ENCODE data around the gene TNIP2. TPM values are rescaled to one million over a fixed set of nuclear protein-coding genes. Genes with fewer than 3 reads are reported as not detected.
"Not testable (repeated sequence)": the region's sequence is repeated elsewhere in the genome, so short reads cannot be mapped to it uniquely, and the experiment has no call there.

The TNIP2 gene
- total RNA-seq, 8 experiments from 2014 or later: 10.5 to 42.8 (median 19.1) TPM

GRCh38 chr4:2771264-2771663 is 15.1 kb upstream of the TNIP2 start:
- H3K4me3 ChIP-seq: no peak overlapping the region
- peak in 3 of 8 experiments; percentile 95 to 99 (median 99) for ATAC-seq (replicated peaks in 6 of 8)
- in situ Hi-C loops (cut with MboI; ENCODE audit: low pct_unique_long_range_greater_than_20kb in 2 of 9, low sequenced_read_pairs in 9 of 9, unreplicated experiment in 9 of 9): loop anchor here in 1 of 9 experiments (25.0 kb wide), 1 partner anchor 166 kb away; no protein-coding TSS in a partner anchor
- 0 to 80% (median 72%) methylated on average over 1 to 3 of the region's 3 CpGs; no CpG with 5 or more reads in 7 of the 10 experiments for WGBS, 10 experiments
- no peaks in the 10 kb centered on the region for H3K4me1 ChIP-seq (replicated peaks in 1 of 2)
- H3K27ac ChIP-seq: no peak overlapping the region

- no peaks in the 10 kb centered on the region for H3K4me1 ChIP-seq (replicated peaks in 1 of 2)
- ATAC-seq (replicated peaks in 6 of 8): no peak
- in situ Hi-C loops (cut with MboI; ENCODE audit: low pct_unique_long_range_greater_than_20kb in 2 of 9, low sequenced_read_pairs in 9 of 9, unreplicated experiment in 9 of 9): loop anchor here in 1 of 9 experiments (25.0 kb wide), 1 partner anchor 168 kb away; no protein-coding TSS in a partner anchor
- 49 to 100% (median 73%) methylated on average over 1 to 4 of the region's 15 CpGs; no CpG with 5 or more reads in 4 of the 10 experiments for WGBS, 10 experiments
- H3K27ac ChIP-seq: no peak overlapping the region
- no peak overlapping the region for H3K4me3 ChIP-seq
Measured at GRCh38 chr4:2768921-2769336, 12.8 kb upstream of the TNIP2 start.

- 79 to 95% (median 89%) methylated on average over 3 to 4 of the region's 9 CpGs; no CpG with 5 or more reads in 7 of the 10 experiments for WGBS, 10 experiments
- in situ Hi-C loops (cut with MboI; ENCODE audit: low pct_unique_long_range_greater_than_20kb in 2 of 9, low sequenced_read_pairs in 9 of 9, unreplicated experiment in 9 of 9): loop anchor here in 1 of 9 experiments (25.0 kb wide), 1 partner anchor 169 kb away; no protein-coding TSS in a partner anchor
- H3K4me3 ChIP-seq: no peak overlapping the region
- no peak for ATAC-seq (replicated peaks in 6 of 8)
- H3K27ac ChIP-seq: no peak overlapping the region
- no peaks in the 10 kb centered on the region for H3K4me1 ChIP-seq (replicated peaks in 1 of 2)
Measured at GRCh38 chr4:2768124-2768523, 12.0 kb upstream of the TNIP2 start.

GRCh38 chr4:2767705-2768074 is 11.6 kb upstream of the TNIP2 start:
- WGBS, 10 experiments: 13 to 100% (median 100%) methylated on average over 1 to 3 of the region's 11 CpGs; no CpG with 5 or more reads in 7 of the 10 experiments
- Histone ChIP-seq H3K27ac (no peak overlapping the region), H3K4me1 (replicated peaks in 1 of 2) (no peaks in the 10 kb centered on the region), H3K4me3 (no peak overlapping the region)
- in situ Hi-C loops (cut with MboI; ENCODE audit: low pct_unique_long_range_greater_than_20kb in 2 of 9, low sequenced_read_pairs in 9 of 9, unreplicated experiment in 9 of 9): loop anchor here in 1 of 9 experiments (25.0 kb wide), 1 partner anchor 170 kb away; no protein-coding TSS in a partner anchor
- ATAC-seq (replicated peaks in 6 of 8): no peak

- in situ Hi-C loops (cut with MboI; ENCODE audit: low pct_unique_long_range_greater_than_20kb in 2 of 9, low sequenced_read_pairs in 9 of 9, unreplicated experiment in 9 of 9): loop anchor here in 1 of 9 experiments (25.0 kb wide), 1 partner anchor 170 kb away; no protein-coding TSS in a partner anchor
- H3K4me3 ChIP-seq: no peak overlapping the region
- no peaks in the 10 kb centered on the region for H3K4me1 ChIP-seq (replicated peaks in 1 of 2)
- no peak overlapping the region for H3K27ac ChIP-seq
- ATAC-seq (replicated peaks in 6 of 8): no peak
- 80 to 83% methylated on average over 1 to 2 of the region's 5 CpGs; no CpG with 5 or more reads in 8 of the 10 experiments for WGBS, 10 experiments
Measured at GRCh38 chr4:2767046-2767704, 11.0 kb upstream of the TNIP2 start.

GRCh38 chr4:2765832-2766526 is 9.8 kb upstream of the TNIP2 start:
- Histone ChIP-seq H3K4me1 (replicated peaks in 1 of 2) (no peaks in the 10 kb centered on the region), H3K4me3 (no peak overlapping the region), H3K27ac (no peak overlapping the region)
- in situ Hi-C loops (cut with MboI; ENCODE audit: low pct_unique_long_range_greater_than_20kb in 2 of 9, low sequenced_read_pairs in 9 of 9, unreplicated experiment in 9 of 9): loop anchor here in 1 of 9 experiments (25.0 kb wide), 1 partner anchor 171 kb away; no protein-coding TSS in a partner anchor
- no peak for ATAC-seq (replicated peaks in 6 of 8)
- 20 to 100% (median 89%) methylated on average over 1 to 8 of the region's 12 CpGs; no CpG with 5 or more reads in 3 of the 10 experiments for WGBS, 10 experiments

- 0 to 89% (median 54%) methylated on average over 2 to 10 of the region's 23 CpGs; no CpG with 5 or more reads in 6 of the 10 experiments for WGBS, 10 experiments
- ATAC-seq (replicated peaks in 6 of 8): peak in 1 of 8 experiments; percentile 4
- Histone ChIP-seq H3K27ac (no peak overlapping the region), H3K4me1 (replicated peaks in 1 of 2) (no peaks in the 10 kb centered on the region), H3K4me3 (no peak overlapping the region)
- in situ Hi-C loops (cut with MboI; ENCODE audit: low pct_unique_long_range_greater_than_20kb in 2 of 9, low sequenced_read_pairs in 9 of 9, unreplicated experiment in 9 of 9): loop anchor here in 1 of 9 experiments (25.0 kb wide), 1 partner anchor 174 kb away; no protein-coding TSS in a partner anchor
Measured at GRCh38 chr4:2763511-2763967, 7.4 kb upstream of the TNIP2 start.

- not testable (repeated sequence) for H3K4me3 ChIP-seq; ATAC-seq (replicated peaks in 6 of 8); H3K27ac ChIP-seq; H3K4me1 ChIP-seq (replicated peaks in 1 of 2)
- in situ Hi-C loops (cut with MboI; ENCODE audit: low pct_unique_long_range_greater_than_20kb in 2 of 9, low sequenced_read_pairs in 9 of 9, unreplicated experiment in 9 of 9): loop anchor here in 1 of 9 experiments (25.0 kb wide), 1 partner anchor 175 kb away; no protein-coding TSS in a partner anchor
- 80 to 97% (median 96%) methylated on average over 3 to 9 of the region's 42 CpGs; no CpG with 5 or more reads in 6 of the 10 experiments for WGBS, 10 experiments
Measured at GRCh38 chr4:2762486-2763370, 6.6 kb upstream of the TNIP2 start.

GRCh38 chr4:2762048-2762447 is 5.9 kb upstream of the TNIP2 start:
- Histone ChIP-seq H3K27ac (no peak overlapping the region), H3K4me1 (replicated peaks in 1 of 2) (no peaks in the 10 kb centered on the region), H3K4me3 (no peak overlapping the region)
- in situ Hi-C loops (cut with MboI; ENCODE audit: low pct_unique_long_range_greater_than_20kb in 2 of 9, low sequenced_read_pairs in 9 of 9, unreplicated experiment in 9 of 9): loop anchor here in 1 of 9 experiments (25.0 kb wide), 1 partner anchor 175 kb away; no protein-coding TSS in a partner anchor
- no peak for ATAC-seq (replicated peaks in 6 of 8)
- 40 to 100% (median 80%) methylated on average over 1 to 2 of the region's 5 CpGs; no CpG with 5 or more reads in 5 of the 10 experiments for WGBS, 10 experiments

- WGBS, 10 experiments: 43 to 95% (median 63%) methylated on average over 1 to 6 of the region's 14 CpGs; no CpG with 5 or more reads in 5 of the 10 experiments
- Histone ChIP-seq H3K4me1 (replicated peaks in 1 of 2) (peaks cover 0 to 3% of the 10 kb centered on the region in 2 donors), H3K27ac (no peak overlapping the region), H3K4me3 (no peak overlapping the region)
- in situ Hi-C loops (cut with MboI; ENCODE audit: low pct_unique_long_range_greater_than_20kb in 2 of 9, low sequenced_read_pairs in 9 of 9, unreplicated experiment in 9 of 9): loop anchor here in 1 of 9 experiments (25.0 kb wide), 1 partner anchor 176 kb away; no protein-coding TSS in a partner anchor
- no peak for ATAC-seq (replicated peaks in 6 of 8)
Measured at GRCh38 chr4:2761035-2761923, 5.1 kb upstream of the TNIP2 start.

- no peak for ATAC-seq (replicated peaks in 6 of 8)
- Histone ChIP-seq H3K4me3 (no peak overlapping the region), H3K4me1 (replicated peaks in 1 of 2) (peaks cover 8 to 9% of the 10 kb centered on the region in 2 donors), H3K27ac (no peak overlapping the region)
- in situ Hi-C loops (cut with MboI; ENCODE audit: low pct_unique_long_range_greater_than_20kb in 2 of 9, low sequenced_read_pairs in 9 of 9, unreplicated experiment in 9 of 9): loop anchor here in 1 of 9 experiments (25.0 kb wide), 1 partner anchor 180 kb away; no protein-coding TSS in a partner anchor
- 83 to 100% (median 100%) methylated on average over 1 to 3 of the region's 3 CpGs; no CpG with 5 or more reads in 3 of the 10 experiments for WGBS, 10 experiments
Measured at GRCh38 chr4:2757426-2757825, 1.3 kb upstream of the TNIP2 start.

All from motor neuron (in vitro differentiated cells).